Left lung (tissue), 14 donors: ENCODE results near the gene LRCH3. TPM values are rescaled to one million over a fixed set of nuclear protein-coding genes. Genes with fewer than 3 reads are reported as not detected.

Source experiments
- ATAC-seq: fragments of 200-7000 bp; cut with Tn5 transposase; one replicate; pipeline ENCODE4 v1.9.1; 2020; ENCODE audit warnings: moderate library complexity
- DNase-seq, 4 donors: peaks; one replicate each; pipeline ENCODE4 v3.0.0-alpha.2; 2013 to 2020
- H3K27ac ChIP-seq, 2 donors: fragments of 200-600 bp; sonication (generic) in 1 of 2; one replicate each; pipeline versions ENCODE4 v1.5.0 to v1.8.0; 2020 to 2021
- H3K27me3 ChIP-seq, 2 donors: fragments of 200-600 bp; sonication (generic) in 1 of 2; one replicate each; pipeline versions ENCODE4 v1.5.0 to v1.8.0; 2020 to 2021
- H3K36me3 ChIP-seq, 2 donors: fragments of 200-600 bp; sonication (generic) in 1 of 2; one replicate each; pipeline versions ENCODE4 v1.5.0 to v1.8.0; 2020 to 2021
- H3K4me1 ChIP-seq, 2 donors: fragments of 200-600 bp; one replicate each; pipeline ENCODE4 v1.8.0; 2021
- H3K4me3 ChIP-seq, 2 donors: fragments of 200-600 bp; sonication (generic) in 1 of 2; one replicate each; pipeline versions ENCODE4 v1.5.0 to v1.8.0; 2020 to 2021; ENCODE audit warnings: mild to moderate bottlenecking in 1 of 2
- H3K9me3 ChIP-seq, 2 donors: fragments of 200-600 bp; sonication (generic) in 1 of 2; one replicate each; pipeline versions ENCODE4 v1.5.0 to v1.8.0; 2020 to 2021
- CTCF ChIP-seq, 2 donors: fragments of 200-600 bp; sonication (generic) in 1 of 2; IDR thresholded peaks; one replicate each; pipeline versions ENCODE4 v1.5.0 to v1.8.0; 2021; ENCODE audit warnings: antibody characterized with exemption in 2 of 2
- intact Hi-C, 2 donors: fragments of 100-400 bp; cut with DNase I; formaldehyde crosslinking; loops; one replicate each; pipeline versions ENCODE4 v1.11.2 to v1.14.2; 2022
- long read RNA-seq, 12 donors: library from polyadenylated mRNA in 2 of 12; unstranded in 2 of 12; transcript quantifications; one replicate each; pipeline ENCODE4 v2.0.0 and lab custom pipeline, GENCODE V29; 2019 to 2026
- polyA plus RNA-seq, 6 donors: library from polyadenylated mRNA; unstranded; fragments of 120-200 nt; gene quantifications; one replicate each; pipeline ENCODE4 v1.2.1, GENCODE V29; 2013; ENCODE audit not compliant: insufficient read length in 6 of 6
- total RNA-seq, 2 donors: library from RNA; stranded (reverse); fragmentation: NEBNext Ultra II Directional; extraction: Animal tissue kit (Norgen Biotek cat#: 25700); gene quantifications; one replicate each; pipeline ENCODE4 v1.2.1, GENCODE V29; 2021
- donor health status: DM: no; HTN: yes; CAD: no.
- donor health status: DM: no; HTN: no; CAD: no.

Gene LRCH3
- 10 to 100 TPM; 36.8 to 40.1 TPM for total RNA-seq
- polyA plus RNA-seq, result 10 to 100 TPM; 51.5 to 66.3 (median 55.4) TPM
- long read RNA-seq, donor 1, partial matches to known transcripts, result 11 of 12 reads
- long read RNA-seq, donor 1, other reads (novel, unspliced or antisense), result 0 of 12 reads
- long read RNA-seq, donor 2, partial matches to known transcripts, result 10 of 13 reads
- long read RNA-seq, donor 2, other reads (novel, unspliced or antisense), result 0 of 13 reads
- long read RNA-seq, donor 3, partial matches to known transcripts, result 188 of 189 reads
- long read RNA-seq, donor 3, other reads (novel, unspliced or antisense), result 0 of 189 reads
- long read RNA-seq, donor 4, partial matches to known transcripts, result 2 of 2 reads
- long read RNA-seq, donor 4, other reads (novel, unspliced or antisense), result 0 of 2 reads
- long read RNA-seq, donor 5, partial matches to known transcripts, result 22 of 26 reads
- long read RNA-seq, donor 5, other reads (novel, unspliced or antisense), result 0 of 26 reads
- long read RNA-seq, donor 6, result 0 reads
- long read RNA-seq, donor 7, result 0 reads
- long read RNA-seq, donor 8, partial matches to known transcripts, result 0 of 2 reads
- long read RNA-seq, donor 8, other reads (novel, unspliced or antisense), result 0 of 2 reads
- long read RNA-seq, donor 9, result 0 reads
- long read RNA-seq, donor 10, partial matches to known transcripts, result 1 of 1 reads
- long read RNA-seq, donor 10, other reads (novel, unspliced or antisense), result 0 of 1 reads
- long read RNA-seq, donor 11, partial matches to known transcripts, result 16 of 16 reads
- long read RNA-seq, donor 11, other reads (novel, unspliced or antisense), result 0 of 16 reads
- long read RNA-seq, donor 12, partial matches to known transcripts, result 5 of 7 reads
- long read RNA-seq, donor 12, other reads (novel, unspliced or antisense), result 0 of 7 reads

- peak within 1 kb of the TSS; percentile 65 to 89 for H3K4me3 ChIP-seq
- peak; percentile 80 to 94 (median 89) for DNase-seq
- H3K4me1 ChIP-seq, result peaks cover 5 to 38% of the 10 kb centered on the region in 2 donors
- no peaks in the 10 kb centered on the region for H3K36me3 ChIP-seq
- no peak for TF ChIP-seq CTCF (IDR thresholded peaks at IDR 0.05)
- intact Hi-C loops, result no loop called here
- peak; percentile 95 for ATAC-seq
- H3K27ac ChIP-seq, result peak within 1 kb of the TSS; percentile 96
- no peaks in the 10 kb centered on the region for H3K9me3 ChIP-seq
- H3K27me3 ChIP-seq, result no peaks in the 10 kb centered on the region
Observed at GRCh38 chr3:197791113-197791891, at the start of gene LRCH3. TSS of gene LRCH3 (plus strand) at chr3:197791254. CDS start at chr3:197791279, 25 bp downstream.

- TF ChIP-seq CTCF (IDR thresholded peaks at IDR 0.05), result no peak
- intact Hi-C loops, result no loop called here
- no peak overlapping the region for H3K27ac ChIP-seq
- no peaks in the 10 kb centered on the region for H3K27me3 ChIP-seq
- DNase-seq (no peak), ATAC-seq (no peak)
- no peaks in the 10 kb centered on the region for H3K36me3 ChIP-seq
- H3K4me1 ChIP-seq, result peaks cover 0 to 15% of the 10 kb centered on the region in 2 donors
- no peak overlapping the region for H3K4me3 ChIP-seq
- no peaks in the 10 kb centered on the region for H3K9me3 ChIP-seq
Observed at GRCh38 chr3:197742787-197743186, 48.3 kb upstream of the LRCH3 start.

GRCh38 chr3:197746209-197746608, 44.8 kb upstream of the LRCH3 start:
- Histone ChIP-seq H3K27ac (no peak overlapping the region), H3K36me3 (no peaks in the 10 kb centered on the region), H3K9me3 (no peaks in the 10 kb centered on the region), H3K4me3 (no peak overlapping the region), H3K4me1 (peaks cover 0 to 23% of the 10 kb centered on the region in 2 donors), H3K27me3 (no peaks in the 10 kb centered on the region)
- ATAC-seq, result no peak
- intact Hi-C loops, result no loop called here
- TF ChIP-seq CTCF (IDR thresholded peaks at IDR 0.05), result no peak
- DNase-seq, result no peak

GRCh38 chr3:197746801-197747237, 44.2 kb upstream of the LRCH3 start:
- Histone ChIP-seq H3K4me3 (no peak overlapping the region), H3K9me3 (no peaks in the 10 kb centered on the region), H3K27me3 (no peaks in the 10 kb centered on the region), H3K36me3 (no peaks in the 10 kb centered on the region), H3K27ac (no peak overlapping the region), H3K4me1 (peaks cover 4 to 29% of the 10 kb centered on the region in 2 donors)
- ATAC-seq (no peak), DNase-seq (no peak)
- no peak for TF ChIP-seq CTCF (IDR thresholded peaks at IDR 0.05)
- intact Hi-C loops, result no loop called here
